Measurements from ENCODE around the gene AMN.

Gene AMN

DNA sequence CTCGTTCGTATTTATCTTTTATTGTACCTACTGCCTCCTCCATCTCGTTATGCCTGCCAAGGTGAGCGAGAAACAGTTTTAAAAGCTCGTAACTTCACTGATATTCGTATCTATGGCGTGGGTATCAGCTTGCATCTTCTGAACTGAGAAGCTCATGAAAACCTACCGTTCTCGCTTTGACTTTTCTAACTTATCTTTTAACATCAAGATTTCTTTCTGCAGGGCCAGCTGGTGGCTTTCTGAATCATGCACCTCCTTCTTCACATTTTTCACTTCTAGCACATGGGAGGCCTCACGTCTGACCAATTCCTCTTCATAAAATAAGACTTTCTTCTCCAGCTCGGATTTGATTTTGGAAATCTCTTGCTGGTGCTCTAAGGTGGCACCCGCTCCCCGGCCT lies 45.8 kb downstream of the AMN start:
- Mint-ChIP-seq H3K36me3 (ENCODE audit: low read depth) (peaks cover 5% of the 10 kb centered on the region), H3K4me3 (no peak overlapping the region), H3K27me3 (no peaks in the 10 kb centered on the region), H3K27ac (no peak overlapping the region), H3K9me3 (no peaks in the 10 kb centered on the region), H3K4me1 (ENCODE audit: low read depth) (no peaks in the 10 kb centered on the region)

DNA sequence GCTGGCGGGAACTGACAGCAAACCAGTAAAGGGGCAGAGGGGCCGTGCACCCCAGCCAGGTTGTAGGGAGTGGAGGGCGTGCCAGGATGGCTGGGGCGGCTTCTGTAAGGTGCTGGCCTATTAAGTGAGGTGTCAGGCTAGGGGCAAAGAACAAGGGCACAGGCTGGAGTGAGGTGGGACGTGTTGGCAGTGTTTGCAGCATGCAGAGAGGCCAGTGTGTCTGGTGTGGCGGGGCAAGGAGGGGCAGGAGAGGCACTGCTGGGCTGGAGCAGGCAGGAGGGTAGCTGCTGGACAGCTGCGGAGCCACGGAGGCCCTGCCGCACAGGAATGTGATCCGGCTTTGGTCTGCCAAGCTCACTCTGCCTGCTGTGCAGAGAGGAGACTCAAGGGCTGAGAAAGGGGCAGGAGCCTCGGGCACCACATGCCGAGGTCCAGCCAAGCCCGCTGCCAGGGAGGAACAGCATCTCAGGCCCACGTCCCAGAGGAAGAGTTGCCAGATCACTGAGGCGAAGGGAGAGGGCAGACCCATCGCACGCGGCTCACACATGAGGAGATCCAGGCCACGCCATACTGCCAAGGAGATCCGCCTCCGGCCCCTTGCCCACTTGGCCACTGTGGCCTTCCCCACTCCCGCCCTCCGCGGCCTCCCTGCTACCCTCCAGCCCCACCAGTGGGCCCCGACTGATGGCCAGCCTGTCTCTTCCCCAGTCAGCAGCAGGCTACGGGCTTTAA lies 46.8 kb downstream of the AMN start:
- Mint-ChIP-seq H3K4me3 (no peak overlapping the region), H3K36me3 (ENCODE audit: low read depth) (peaks cover 5% of the 10 kb centered on the region), H3K4me1 (ENCODE audit: low read depth) (no peaks in the 10 kb centered on the region), H3K27ac (no peak overlapping the region), H3K9me3 (no peaks in the 10 kb centered on the region), H3K27me3 (no peaks in the 10 kb centered on the region)

DNA sequence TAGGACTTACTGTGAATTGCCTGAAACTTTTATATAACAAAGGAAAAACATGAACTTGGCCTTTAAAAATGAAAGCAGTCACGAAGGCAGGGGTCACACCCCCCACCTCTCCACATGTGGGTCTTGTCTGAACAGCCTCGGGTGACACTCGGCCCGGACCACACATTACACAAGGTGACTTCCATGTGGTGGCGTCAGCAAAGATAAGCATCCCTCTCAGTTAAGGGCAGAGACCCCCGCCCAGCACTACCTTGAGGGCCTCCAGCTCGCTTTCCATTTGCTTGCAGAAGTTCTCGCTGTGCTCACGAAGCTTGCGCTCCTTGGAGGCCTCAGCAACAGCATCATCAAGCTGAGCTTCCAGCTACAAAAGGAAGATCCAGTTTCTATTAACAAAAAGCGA lies 47.4 kb downstream of the AMN start:
- no peaks in the 10 kb centered on the region for H3K4me1 Mint-ChIP-seq (ENCODE audit: low read depth)
- H3K9me3 Mint-ChIP-seq: no peaks in the 10 kb centered on the region
- peaks cover 5% of the 10 kb centered on the region for H3K36me3 Mint-ChIP-seq (ENCODE audit: low read depth)
- no peak overlapping the region for H3K4me3 Mint-ChIP-seq
- no peaks in the 10 kb centered on the region for H3K27me3 Mint-ChIP-seq
- H3K27ac Mint-ChIP-seq: no peak overlapping the region

- peaks cover 5% of the 10 kb centered on the region for H3K36me3 Mint-ChIP-seq (ENCODE audit: low read depth)
- no peaks in the 10 kb centered on the region for H3K27me3 Mint-ChIP-seq
- H3K4me3 Mint-ChIP-seq: no peak overlapping the region
- H3K4me1 Mint-ChIP-seq (ENCODE audit: low read depth): no peaks in the 10 kb centered on the region
- H3K9me3 Mint-ChIP-seq: no peaks in the 10 kb centered on the region
- H3K27ac Mint-ChIP-seq: no peak overlapping the region
Measured at GRCh38 chr14:102970496-102970895, 48.0 kb downstream of the AMN start.

- no peaks in the 10 kb centered on the region for H3K4me1 Mint-ChIP-seq (ENCODE audit: low read depth)
- no peak overlapping the region for H3K27ac Mint-ChIP-seq
- H3K36me3 Mint-ChIP-seq (ENCODE audit: low read depth): peaks cover 5% of the 10 kb centered on the region
- no peak overlapping the region for H3K4me3 Mint-ChIP-seq
- H3K9me3 Mint-ChIP-seq: no peaks in the 10 kb centered on the region
- no peaks in the 10 kb centered on the region for H3K27me3 Mint-ChIP-seq
Measured at GRCh38 chr14:102971314-102971713, 48.9 kb downstream of the AMN start.

DNA sequence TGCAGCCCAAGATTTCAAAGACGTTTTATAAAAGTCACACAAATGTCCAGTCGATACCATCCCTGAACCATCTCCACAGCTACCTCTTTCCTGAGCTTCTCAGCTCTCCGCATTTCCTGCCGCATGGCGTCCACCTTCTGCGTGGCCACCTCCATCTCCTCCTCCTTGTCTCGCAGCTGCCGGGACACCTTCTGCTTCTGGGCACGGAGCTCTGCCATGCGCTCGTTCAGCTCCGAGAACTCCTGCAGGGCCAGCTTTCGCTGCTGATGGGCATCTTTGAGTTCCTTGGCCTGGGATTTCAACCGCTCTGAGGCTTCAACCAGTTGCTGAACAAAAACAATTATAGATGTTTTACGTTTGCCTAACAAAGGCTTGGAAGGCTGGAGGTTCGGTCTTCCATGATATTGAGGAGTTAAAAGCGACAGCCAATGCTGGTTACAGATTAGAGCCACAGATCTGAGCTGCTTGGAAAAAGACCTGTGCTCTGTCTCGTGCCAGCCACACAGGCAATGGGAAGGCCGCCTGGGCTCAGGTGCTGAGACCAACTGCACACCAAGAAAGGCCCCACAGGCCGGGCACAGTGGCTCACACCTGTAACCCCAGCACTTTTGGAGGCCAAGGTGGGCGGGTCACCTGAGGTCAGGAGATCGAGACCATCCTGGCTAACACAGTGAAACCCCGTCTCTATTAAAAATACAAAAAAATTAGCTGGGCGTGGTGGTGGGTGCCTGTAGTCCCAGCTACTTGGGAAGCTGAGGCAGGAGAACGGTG lies 49.6 kb downstream of the AMN start:
- Mint-ChIP-seq H3K9me3 (no peaks in the 10 kb centered on the region), H3K27me3 (no peaks in the 10 kb centered on the region), H3K4me1 (ENCODE audit: low read depth) (no peaks in the 10 kb centered on the region), H3K36me3 (ENCODE audit: low read depth) (peaks cover 5% of the 10 kb centered on the region), H3K4me3 (no peak overlapping the region), H3K27ac (no peak overlapping the region)

GRCh38 chr14:102973706-102974285 lies 51.3 kb downstream of the AMN start:
- Mint-ChIP-seq H3K36me3 (ENCODE audit: low read depth) (no peaks in the 10 kb centered on the region), H3K4me3 (no peak overlapping the region), H3K27ac (no peak overlapping the region), H3K4me1 (ENCODE audit: low read depth) (no peaks in the 10 kb centered on the region), H3K9me3 (no peaks in the 10 kb centered on the region), H3K27me3 (no peaks in the 10 kb centered on the region)

DNA sequence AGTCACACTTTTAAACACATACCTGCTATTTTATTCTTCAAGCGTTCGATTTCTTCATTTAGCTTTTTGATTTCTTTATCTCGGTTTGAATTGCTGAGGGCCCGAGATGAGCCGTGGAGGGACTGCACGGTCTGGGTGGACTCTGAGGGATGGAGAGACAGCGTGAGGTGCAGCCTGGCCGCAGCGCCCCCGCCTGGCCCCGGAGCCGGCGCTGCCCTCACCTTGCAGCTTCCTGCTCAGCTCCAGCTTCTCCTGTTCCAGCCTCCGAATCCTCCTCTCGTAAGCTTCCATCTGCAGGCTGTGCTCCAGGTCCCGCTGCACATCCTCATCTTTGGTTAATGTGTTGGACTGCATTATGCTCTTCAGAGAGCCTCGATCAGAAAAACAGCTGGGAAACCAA lies 53.2 kb downstream of the AMN start:
- Mint-ChIP-seq H3K4me3 (no peak overlapping the region), H3K4me1 (ENCODE audit: low read depth) (peaks cover 7% of the 10 kb centered on the region), H3K27me3 (no peaks in the 10 kb centered on the region), H3K36me3 (ENCODE audit: low read depth) (no peaks in the 10 kb centered on the region), H3K9me3 (no peaks in the 10 kb centered on the region), H3K27ac (no peak overlapping the region)

GRCh38 chr14:102977475-102977874 lies 55.0 kb downstream of the AMN start:
- Mint-ChIP-seq H3K27ac (no peak overlapping the region), H3K9me3 (no peaks in the 10 kb centered on the region), H3K36me3 (ENCODE audit: low read depth) (no peaks in the 10 kb centered on the region), H3K4me3 (no peak overlapping the region), H3K4me1 (ENCODE audit: low read depth) (peaks cover 7% of the 10 kb centered on the region), H3K27me3 (no peaks in the 10 kb centered on the region)

GRCh38 chr14:102979406-102979805 lies 56.9 kb downstream of the AMN start:
- no peaks in the 10 kb centered on the region for H3K27me3 Mint-ChIP-seq
- no peak overlapping the region for H3K27ac Mint-ChIP-seq
- H3K9me3 Mint-ChIP-seq: no peaks in the 10 kb centered on the region
- no peak overlapping the region for H3K4me3 Mint-ChIP-seq
- no peaks in the 10 kb centered on the region for H3K36me3 Mint-ChIP-seq (ENCODE audit: low read depth)
- H3K4me1 Mint-ChIP-seq (ENCODE audit: low read depth): peaks cover 7% of the 10 kb centered on the region

GRCh38 chr14:102980409-102980810 lies 57.9 kb downstream of the AMN start:
- Mint-ChIP-seq H3K4me3 (no peak overlapping the region), H3K36me3 (ENCODE audit: low read depth) (no peaks in the 10 kb centered on the region), H3K27me3 (no peaks in the 10 kb centered on the region), H3K4me1 (ENCODE audit: low read depth) (peaks cover 7% of the 10 kb centered on the region), H3K9me3 (no peaks in the 10 kb centered on the region), H3K27ac (no peak overlapping the region)

Measured in stimulated activated naive CD8-positive, alpha-beta T cell treated with anti-CD3 and anti-CD28 coated beads, Interleukin-15, Interleukin-2, amounts not matched to agents 100 ng/mL and 50 ng/mL, for 24 hours (primary cell).